Activated CD4-positive, alpha-beta T cell treated with anti-CD3 and anti-CD28 coated beads, Interleukin-2, amount 50 U/mL, for 24 hours (primary cell): ENCODE data around the gene IRX4.

ENCODE experiments used
- DNase-seq, 2 donors: peaks; one replicate each; pipeline ENCODE4 v3.0.0-alpha.2; 2020; ENCODE audit warnings: low read depth in 1 of 2, low spot score in 1 of 2

IRX4 gene

GRCh38 chr5:1882337-1883119 is at the start of gene IRX4:
IRX4 (minus strand) TSS chr5:1882925; CDS start chr5:1882647, 278 bp downstream.
- no peak for DNase-seq

GRCh38 chr5:1931604-1932231 is 49.0 kb upstream of the IRX4 start:
- DNase-seq: no peak

- DNase-seq: no peak
These were observed 48.3 kb upstream of the IRX4 start for GRCh38 chr5:1930880-1931603.

GRCh38 chr5:1930501-1930879 is 47.8 kb upstream of the IRX4 start:
- DNase-seq: no peak

- DNase-seq: no peak
These were observed 46.6 kb upstream of the IRX4 start for GRCh38 chr5:1929108-1929991.

- no peak for DNase-seq
These were observed 44.0 kb upstream of the IRX4 start for GRCh38 chr5:1926471-1927341.

- DNase-seq: no peak
These were observed 43.3 kb upstream of the IRX4 start for GRCh38 chr5:1926071-1926440.

- no peak for DNase-seq
These were observed 42.7 kb upstream of the IRX4 start for GRCh38 chr5:1925111-1926070.

GRCh38 chr5:1923766-1924165 is 41.0 kb upstream of the IRX4 start:
- DNase-seq: no peak

- DNase-seq: no peak
These were observed 40.6 kb upstream of the IRX4 start for GRCh38 chr5:1923341-1923740.

- no peak for DNase-seq
These were observed 39.0 kb upstream of the IRX4 start for GRCh38 chr5:1921711-1922110.

- DNase-seq: no peak
These were observed 37.0 kb upstream of the IRX4 start for GRCh38 chr5:1919750-1920149.

GRCh38 chr5:1919209-1919566 is 36.5 kb upstream of the IRX4 start:
- no peak for DNase-seq

- DNase-seq: no peak
These were observed 35.9 kb upstream of the IRX4 start for GRCh38 chr5:1918488-1919208.

- no peak for DNase-seq
These were observed 35.2 kb upstream of the IRX4 start for GRCh38 chr5:1917830-1918487.

- DNase-seq: no peak
These were observed 33.6 kb upstream of the IRX4 start for GRCh38 chr5:1916041-1917001.

GRCh38 chr5:1915316-1915715 is 32.6 kb upstream of the IRX4 start:
- DNase-seq: no peak
